ENCODE results near the gene CD59.
A peak's percentile ranks its signal among the peaks of the same experiment; 100 is the strongest.

Gene CD59, protein sequence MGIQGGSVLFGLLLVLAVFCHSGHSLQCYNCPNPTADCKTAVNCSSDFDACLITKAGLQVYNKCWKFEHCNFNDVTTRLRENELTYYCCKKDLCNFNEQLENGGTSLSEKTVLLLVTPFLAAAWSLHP

DNA sequence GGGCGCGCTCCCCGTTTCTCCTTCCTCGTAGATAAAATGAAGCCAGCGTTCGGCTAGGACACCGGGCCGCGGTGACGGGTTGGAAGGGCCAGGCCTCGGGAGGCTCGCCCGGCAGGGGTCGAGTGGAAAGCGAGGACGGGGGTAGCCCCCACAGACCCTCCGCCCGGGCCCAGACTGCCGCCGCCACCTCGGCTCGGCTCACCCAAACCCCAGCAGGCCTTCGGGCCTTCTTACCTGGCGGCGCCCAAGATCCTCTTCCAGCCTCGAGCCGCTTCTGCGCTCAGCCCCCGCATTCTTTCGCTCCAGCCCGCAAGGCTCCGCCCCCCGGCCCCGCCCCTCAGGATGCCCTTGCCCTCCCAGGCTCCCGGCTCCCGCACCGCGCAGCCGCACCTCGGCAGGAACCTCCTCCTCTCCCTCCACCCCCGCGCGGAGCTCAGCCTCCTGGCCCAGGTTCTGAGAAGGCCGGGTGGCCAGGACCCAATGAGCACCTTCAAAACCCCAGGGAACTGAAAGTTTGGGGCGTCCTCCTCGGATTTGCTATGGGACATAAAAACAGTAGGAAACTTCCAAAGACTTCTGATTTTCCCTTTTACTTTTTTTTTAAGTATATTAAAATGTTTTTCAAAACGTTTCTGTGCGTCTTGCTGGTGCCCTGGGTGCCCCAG is at the start of gene CD59:
CD59 (minus strand) TSS at position 276 of the 665 bp plus-strand sequence. CDS start 13,978 bp downstream, outside the sequence.
- peak; percentile 90 for DNase-seq

DNA sequence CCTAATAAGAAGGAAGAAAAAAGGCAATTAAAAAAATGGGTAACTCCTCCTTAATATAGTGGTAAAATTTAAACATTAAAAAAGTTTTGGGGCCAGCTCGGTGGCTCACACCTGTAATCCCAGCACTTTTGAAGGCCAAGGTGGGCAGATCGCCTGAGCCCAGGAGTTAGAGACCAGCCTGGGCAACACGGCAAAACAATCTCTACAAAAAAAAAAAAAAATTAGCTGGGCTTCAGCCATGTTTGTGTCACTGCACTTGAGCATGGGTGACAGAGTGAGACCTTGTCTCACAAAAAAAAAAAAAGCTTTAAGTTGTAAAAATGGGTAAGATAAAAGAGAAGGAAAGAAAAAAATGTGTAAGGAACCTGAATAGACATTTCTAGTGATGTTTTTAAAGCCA is 49.4 kb upstream of the CD59 start:
- DNase-seq, result no peak

DNA sequence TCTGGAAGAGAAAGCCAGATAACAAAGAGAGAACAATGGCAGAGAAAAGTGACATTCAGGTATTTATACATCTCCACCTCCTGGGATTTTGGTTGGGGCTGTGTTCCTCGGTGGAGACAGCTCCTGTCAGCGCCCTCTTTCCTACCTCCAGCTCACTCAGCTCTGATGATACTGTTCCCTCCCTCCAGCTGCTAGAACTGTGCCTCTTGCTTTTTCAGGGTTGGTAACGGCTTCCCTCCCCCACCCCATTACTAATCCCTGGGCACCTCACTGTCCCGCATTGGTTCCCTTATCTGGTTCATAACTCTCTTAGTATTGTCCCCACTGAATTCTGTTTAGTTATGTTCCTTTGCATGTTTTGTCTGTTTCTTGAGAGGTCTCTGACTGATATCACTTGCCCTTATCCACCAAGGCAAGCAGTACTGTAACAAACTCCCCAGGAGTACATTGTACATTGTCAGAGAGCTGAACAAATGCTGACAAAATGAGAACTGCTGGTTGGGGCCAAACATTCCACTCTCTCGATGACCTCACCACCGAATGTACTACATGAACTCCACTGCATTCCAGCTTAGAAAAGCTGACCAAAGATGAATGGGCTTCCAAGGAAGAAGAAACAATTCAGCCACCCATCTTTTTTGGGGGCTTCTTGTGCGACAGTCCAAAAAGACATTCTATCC is 43.8 kb upstream of the CD59 start:
- no peak for DNase-seq

DNA sequence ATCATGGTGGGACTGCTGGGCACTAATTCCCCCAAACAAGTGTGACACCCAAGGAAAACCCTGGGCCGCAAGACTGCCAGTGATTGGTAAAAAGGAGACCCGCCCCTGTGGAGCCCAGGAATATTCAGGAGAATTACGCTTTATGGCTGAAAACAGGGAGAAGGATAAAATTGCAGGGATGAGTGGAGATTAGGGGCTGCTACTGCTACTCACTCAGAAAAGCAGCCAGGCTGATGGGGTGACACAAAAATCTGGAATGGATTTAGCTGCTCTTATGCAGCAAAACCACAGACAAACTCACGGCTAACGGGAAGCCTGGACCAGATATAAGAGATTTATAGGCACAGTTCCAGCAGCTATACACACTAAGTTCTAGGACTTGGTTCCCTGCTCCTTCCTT is 42.5 kb upstream of the CD59 start:
- DNase-seq, result no peak

DNA sequence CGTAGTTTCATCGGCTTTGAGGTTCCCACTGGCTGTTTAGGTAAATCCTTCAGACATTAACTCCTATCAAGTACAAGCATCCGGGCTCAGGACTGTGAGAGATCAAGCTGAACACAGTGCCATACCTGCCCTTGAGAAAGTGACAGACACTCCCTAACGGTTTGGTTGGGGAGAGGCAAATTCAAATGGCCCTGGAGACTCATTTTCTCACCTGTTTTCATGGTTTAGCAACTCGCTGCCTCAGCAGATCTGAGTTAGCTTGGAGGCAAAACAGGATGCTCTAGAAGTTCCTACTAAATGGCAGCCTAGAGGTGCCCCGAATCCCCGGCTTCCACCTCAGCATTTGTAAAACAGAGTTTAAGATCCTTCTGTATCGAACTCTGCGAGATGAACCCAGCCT is 41.7 kb upstream of the CD59 start:
- no peak for DNase-seq

DNA sequence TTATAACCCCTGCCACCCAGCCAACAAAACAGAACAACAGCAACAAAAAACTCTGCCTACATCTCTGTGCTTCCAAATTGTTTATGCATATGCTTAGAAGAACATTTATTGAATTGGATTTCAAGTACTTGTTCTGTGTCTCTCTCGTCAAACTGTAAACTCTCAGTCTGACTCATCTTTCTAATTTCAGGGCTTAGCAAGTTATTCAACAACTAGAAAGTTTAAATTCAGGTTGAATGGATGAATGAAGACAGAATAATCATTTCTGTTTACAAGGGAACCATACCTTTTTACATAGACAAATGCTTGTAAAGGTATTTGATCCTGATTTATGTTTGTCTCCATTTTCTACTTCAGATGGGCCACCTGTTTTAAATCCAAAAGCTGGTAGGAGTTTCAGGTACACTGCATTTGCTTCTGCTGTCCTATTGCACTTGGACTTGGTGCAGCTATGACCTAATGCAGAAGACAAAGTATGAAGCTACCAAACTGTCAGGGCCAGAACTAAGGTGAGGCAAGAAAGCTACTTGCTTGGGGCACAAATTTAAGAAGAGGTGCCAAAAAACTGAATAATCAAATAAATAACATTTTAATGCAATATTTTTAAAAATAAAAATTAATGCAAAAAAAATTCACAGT is 39.7 kb upstream of the CD59 start:
- DNase-seq, result no peak

DNA sequence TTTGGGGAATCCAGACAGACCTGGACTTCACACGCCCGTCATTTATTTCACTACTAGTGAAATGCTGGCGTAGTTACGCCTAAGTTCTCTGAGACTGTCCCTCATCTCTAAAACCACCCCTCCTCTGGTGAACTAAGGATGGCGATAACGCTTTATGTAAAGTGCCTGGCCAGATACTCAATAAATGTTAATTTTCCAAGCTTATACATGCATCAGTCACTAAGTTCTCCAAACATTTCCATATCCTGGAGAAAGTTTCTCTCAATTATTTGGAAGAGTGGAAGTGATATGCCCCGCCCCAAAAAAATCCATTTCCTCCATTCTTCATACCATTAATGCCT is 39.2 kb upstream of the CD59 start:
- no peak for DNase-seq

DNA sequence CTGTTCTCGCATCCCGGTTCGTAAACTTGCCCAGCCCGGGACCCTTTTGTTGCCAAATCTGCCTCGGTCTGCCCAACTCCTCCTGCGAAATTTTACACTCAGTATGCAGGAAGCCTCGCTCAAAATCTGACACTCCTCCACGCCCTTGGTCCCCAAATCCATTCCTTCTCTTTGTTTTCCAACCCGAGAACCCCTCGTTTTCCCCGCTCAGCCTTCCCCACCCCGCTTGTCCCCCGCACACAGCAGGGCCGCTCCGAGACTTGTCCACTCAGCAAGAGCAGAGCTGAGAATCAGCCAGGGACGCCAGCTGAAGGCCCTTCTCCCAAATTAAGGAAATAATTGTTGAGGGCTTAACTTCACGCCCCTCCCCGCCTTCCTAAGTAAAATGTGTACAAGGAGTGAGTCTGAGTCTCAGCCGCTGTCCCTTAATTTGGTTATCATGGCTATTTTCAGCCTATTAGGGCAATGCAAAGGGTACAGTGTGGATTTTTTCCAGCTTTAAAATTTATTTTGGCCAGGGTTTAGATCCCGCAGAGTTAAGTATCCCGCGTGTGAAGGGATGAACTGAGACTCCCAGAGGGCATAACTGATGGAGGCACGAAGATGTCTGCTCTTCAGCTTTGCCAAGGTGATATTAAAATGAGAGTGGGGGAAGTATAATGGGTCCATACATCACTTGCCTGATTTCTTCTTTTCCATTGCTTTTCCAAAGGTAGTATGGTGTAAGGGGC is 38.7 kb upstream of the CD59 start:
- DNase-seq, result no peak

DNA sequence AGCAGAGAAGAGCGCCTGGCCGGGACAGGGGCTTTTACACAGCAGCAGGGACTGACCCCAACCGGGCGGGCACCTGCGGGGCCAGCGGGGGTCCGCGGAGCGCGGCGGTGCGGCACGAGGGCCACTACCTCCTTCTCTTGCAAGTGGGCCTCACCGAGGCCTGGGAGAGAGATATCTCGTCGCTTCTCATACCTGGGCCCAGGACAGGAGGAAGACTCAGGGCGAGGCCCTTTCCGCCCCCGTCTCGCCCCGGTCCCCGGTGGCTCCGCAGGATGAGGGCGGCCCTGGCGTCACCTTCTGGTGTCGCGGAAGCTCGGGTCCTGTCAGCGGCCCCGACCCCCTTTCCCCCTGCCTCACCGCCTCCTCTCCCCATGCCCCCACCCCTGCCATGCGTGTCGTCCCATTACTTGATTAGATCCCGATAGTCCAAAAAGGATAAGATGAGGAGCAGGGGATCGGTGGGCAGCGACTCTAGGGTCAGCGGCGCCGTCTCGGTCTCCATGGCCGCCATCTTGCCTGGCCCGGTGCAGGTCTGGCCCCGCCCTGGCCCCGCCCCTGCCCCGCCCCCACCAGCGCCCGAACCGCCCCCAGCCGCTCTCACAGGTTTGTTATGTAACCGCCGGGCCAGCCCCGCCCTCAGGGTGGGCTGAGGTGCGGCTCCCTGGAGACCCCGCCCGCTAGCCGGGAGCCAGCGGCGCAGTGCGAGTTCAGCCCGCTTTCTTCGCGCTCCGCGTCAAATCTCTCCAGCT is 37.9 kb upstream of the CD59 start, which contains the start of gene FBXO3:
FBXO3 (minus strand) TSS at position 534 of the 749 bp plus-strand sequence; CDS start at position 511, 23 bp downstream.
- peak; percentile 87 for DNase-seq

DNA sequence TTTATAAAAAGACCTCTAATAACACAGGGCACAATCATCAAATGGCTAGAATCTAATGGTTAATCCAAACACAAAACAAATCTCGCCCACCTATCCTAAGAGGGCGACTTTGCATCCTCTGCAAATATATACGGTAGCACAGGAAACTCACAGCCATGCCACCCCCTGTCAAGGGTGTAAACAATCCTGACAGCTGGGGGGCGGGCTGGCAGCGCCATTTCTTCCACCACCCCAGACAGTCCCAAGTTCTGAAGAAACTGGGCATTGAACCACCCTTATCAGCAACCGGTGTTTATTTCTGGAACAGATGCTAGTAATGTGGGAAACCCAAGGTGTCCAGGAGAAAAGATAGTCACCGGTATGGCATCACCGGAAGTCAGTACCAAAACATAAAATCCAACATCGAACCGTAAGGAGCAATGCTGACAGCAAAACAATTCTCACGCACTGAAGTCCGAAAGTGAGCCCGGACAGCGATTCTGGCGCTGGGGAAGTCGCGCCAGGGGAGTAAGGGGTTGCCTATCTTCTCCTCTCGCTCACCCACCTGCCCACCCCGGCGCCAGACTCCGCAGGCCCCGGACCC is 37.3 kb upstream of the CD59 start:
- DNase-seq, result peak; percentile 46

DNA sequence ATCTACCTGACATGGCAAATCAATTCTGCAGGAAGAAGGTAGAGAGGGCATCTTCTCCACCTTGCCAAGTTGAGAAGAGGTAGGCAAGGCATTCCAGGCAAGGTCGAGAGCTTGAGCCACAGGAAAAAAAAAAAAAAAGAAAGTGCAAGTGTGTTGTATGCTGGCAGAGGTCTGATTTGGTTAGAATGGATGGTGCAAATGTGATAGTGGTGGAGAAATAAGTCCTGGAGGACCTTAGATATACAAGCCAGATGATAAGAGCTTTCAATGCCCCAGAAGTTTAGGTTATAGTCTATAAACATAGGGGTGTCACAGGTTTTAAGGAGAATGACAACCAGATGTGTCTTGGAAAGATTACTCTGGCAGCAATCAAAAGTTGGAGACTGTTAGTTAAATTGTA is 36.6 kb upstream of the CD59 start:
- DNase-seq, result no peak

DNA sequence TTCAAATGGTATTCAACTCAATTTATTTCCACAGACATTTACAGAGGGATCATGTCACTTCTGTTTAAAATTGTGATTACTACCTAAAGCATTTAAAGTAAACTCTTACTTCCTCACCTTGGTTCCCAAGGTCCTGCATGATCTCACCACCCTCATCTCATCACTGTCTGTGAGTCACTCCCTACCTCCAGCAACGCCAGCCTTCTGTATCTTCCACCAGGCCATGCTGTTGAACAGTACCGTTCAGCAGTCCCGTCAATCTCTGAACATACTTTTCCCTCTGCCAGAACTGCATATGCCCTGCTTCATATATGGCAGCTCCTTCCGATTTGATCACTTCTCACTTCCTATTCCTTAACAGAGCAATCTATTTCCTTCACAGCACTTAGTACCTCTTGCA is 36.1 kb upstream of the CD59 start:
- no peak for DNase-seq

DNA sequence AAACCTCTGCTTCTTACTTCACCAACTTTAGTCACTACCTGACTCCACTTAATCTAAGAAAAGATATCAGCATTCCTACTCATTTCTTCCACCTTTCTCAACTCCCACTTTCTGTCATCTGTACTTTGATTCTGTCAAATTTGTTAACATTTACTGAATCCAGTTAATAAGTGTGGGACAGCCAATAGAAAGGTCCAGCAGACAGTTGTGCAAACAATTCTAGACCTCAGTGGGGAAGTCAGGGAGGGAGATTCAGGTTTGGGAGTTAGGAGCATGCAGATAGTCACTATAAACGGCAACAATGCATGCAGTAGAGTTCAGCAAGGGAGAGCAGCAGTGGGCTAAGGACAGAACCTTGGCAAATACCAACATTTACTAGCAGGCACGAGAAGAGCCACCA is 34.0 kb upstream of the CD59 start:
- no peak for DNase-seq

DNA sequence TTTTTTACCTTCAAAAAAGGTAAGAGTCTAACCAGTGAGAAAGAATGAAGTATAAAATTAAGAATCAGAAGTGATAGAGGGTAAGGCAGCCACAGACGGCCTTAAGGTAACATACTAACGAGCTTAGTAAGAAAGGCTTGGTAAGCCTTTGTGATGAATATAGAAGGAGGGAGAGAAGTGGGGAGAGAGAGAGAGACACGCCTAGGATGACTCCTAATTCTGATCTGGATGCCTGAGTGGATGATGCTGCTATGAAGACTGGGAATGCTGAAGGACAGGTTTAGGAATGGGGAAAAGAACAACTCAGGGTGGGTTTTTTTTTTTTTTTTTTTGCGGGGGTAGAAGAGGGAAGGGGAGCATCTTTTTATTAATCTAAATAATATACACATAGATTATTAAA is 33.3 kb upstream of the CD59 start:
- DNase-seq, result no peak

DNA sequence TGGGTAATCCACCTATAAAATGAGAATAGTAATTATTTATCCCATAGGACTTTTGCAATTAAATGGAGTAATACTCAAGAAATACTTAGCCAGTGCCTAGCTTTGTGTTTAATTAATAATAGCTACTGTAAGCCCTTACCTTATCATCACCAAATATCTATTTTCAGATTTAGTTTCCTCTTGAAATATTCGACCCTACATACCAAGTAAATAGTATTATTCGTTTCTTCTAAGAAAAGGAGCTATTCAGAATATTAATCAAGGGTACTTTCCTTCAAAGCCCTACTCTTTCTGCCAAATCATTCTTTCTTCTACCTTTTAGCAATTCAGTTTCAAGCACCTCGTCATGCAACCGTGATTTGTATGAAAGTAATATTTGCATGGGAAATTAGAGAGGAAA is 31.4 kb upstream of the CD59 start:
- no peak for DNase-seq

DNA sequence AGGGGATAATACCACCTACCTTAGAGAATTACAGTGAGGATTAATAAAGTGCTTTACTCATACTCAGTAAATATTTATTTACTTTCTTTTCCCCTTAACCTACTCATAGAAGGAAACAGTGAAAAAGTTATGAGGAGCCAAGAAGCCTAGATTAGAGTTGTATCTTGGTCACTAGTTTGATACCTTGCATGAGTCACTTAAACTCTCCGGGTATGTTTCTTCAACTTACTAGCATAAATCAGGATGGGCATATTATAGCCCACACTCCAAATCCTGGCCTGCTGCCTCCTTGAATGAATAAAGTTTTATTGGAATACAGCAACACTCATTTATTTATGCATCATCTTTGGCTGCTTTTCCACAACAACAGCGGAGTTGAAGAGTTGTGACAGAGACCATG is 29.9 kb upstream of the CD59 start:
- no peak for DNase-seq

DNA sequence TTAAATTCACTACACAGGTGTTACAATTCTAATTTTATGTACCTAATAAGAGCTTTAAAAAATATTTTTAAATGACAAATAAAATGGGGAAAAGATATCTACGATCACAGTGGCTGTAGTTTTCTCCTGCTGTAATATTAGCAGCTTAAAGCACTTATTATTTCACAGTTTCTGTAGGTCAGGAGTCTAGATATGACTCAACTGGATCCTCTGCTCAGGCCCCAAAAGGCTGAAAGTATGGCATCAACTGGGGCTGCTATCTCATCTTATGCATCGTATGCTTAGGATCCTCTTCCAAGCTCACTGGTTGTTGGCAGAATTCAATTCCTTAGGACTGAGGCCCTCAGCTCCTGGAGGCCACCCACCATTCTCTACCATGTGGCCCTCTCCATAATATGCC is 25.2 kb upstream of the CD59 start:
- DNase-seq, result no peak

DNA sequence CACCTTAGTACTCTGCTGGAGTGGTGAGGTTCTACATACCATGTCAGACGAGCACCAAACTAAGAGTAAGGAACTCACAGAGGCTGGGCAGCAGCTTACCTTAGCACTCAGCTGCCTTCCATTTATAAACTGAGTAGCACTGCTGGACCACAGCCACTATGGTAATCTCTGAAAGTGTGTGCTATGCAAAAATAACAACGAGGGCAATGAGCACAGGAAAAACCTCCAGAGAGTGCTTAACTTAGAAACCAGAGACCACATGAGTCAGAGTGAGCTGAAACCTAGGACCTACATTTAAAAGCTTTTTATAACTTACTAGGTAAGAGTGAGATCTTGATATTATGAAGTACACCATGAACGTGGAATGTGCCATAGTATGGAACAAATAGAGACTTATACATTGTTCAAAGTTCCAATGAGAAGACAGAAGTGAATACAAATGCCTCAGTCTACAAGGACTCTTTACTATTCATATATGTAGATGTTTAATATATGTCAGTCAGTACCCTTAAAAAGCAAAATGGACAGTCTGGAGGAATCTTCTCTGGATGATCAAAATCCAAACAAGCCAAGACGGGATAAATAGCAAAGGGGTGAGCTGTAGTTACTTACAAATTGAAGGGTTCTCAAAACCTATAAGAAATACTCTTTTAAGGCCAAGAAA is 17.2 kb upstream of the CD59 start:
- no peak for DNase-seq

DNA sequence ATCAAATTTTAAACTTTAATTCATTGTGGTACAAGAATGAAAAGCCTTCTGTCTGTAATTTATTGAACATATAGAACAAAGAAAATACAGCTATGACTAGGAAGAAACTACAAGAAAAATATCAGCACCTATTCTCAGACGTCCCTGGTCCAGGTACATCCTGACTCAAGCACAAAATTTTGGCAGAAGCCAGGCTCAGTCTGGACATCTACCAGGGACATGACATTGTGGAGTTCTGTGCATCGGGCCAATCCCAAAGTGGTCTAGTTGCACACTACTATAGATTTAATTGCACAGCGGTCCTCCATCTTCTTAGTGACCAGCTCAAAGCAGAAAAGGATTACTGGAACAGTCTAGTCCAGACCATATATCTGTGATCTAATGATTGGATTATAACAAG is 15.7 kb upstream of the CD59 start:
- no peak for DNase-seq

DNA sequence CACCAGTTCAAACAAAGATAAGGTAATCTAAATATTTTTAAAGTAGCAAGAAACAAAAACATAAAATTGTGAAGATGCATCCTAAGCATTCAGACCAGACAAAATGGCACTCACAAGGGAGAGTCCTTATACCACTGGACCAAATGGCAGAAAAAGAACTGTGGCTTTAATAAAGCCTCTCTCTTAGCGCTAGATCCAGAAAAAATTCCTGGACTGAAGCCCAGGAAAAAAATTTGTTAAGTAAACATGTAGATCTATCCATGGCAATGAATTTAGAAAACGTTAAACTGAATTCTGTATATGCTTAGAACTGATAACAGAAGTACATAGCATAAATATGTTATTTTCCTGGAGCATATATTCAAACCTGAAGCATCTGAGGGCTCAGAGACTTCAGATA is 11.8 kb upstream of the CD59 start:
- DNase-seq, result no peak

DNA sequence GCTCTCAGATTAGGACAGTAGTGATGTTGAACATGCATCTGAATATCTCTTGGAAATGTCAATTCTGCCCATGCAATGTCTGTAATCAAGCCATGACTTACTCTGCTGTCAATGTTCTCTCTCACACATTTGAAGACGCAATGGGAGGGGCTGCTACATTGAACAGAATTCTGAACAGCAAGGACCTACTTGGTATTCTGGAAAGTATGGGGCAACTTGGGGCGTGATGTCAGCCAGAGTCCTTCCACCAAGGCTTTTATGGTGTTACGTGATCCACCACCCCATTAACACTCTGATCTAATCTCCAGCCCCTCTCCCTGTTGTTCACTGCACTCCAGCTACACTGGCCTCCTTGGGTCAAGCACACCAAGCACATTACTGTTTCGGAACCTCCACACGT is 7.1 kb upstream of the CD59 start:
- no peak for DNase-seq
